Common myeloid progenitor, CD34-positive (primary cell): ENCODE results near the gene CCL25.

ENCODE experiments used
- CTCF ChIA-PET: fragments of 350-600 bp; sonication (Branson Sonifier 250); formaldehyde crosslinking; loops from one replicate; lab custom pipeline; 2021; ENCODE audit warnings: antibody characterized with exemption; lab: Charles Lee
- POLR2A ChIA-PET: fragments of 350-600 bp; sonication (Branson Sonifier 250); formaldehyde crosslinking; loops from one replicate; lab custom pipeline; 2021; ENCODE audit warnings: antibody characterized with exemption; lab: Charles Lee
- DNase-seq, 3 donors: peaks; one replicate each; pipeline versions ENCODE4 v3.0.0 to v3.0.0-alpha.2; 2013
- H3K27ac ChIP-seq, 2 experiments: 1 replicate in 1 of 2; 2 replicates in 1 of 2; pipeline ENCODE4 v1.7.0; 2013; ENCODE audit warnings: inconsistent platforms in 2 of 2, low read length in 2 of 2, mild to moderate bottlenecking in 2 of 2, low read depth in 1 of 2, moderate library complexity in 1 of 2; ENCODE audit not compliant: severe bottlenecking in 2 of 2, insufficient read depth in 1 of 2, poor library complexity in 1 of 2
- H3K27me3 ChIP-seq, 5 experiments: replicated peaks in 2 of 5; 1 replicate in 3 of 5; 2 replicates in 2 of 5; pipeline versions ENCODE4 v1.6.1 to v1.7.0; 2013; ENCODE audit warnings: low read length in 4 of 5, mild to moderate bottlenecking in 2 of 5, moderate library complexity in 2 of 5, inconsistent platforms in 1 of 5; ENCODE audit not compliant: insufficient read depth in 5 of 5, control insufficient read depth in 4 of 5
- H3K36me3 ChIP-seq, 4 experiments: 1 replicate in 2 of 4; 2 replicates in 2 of 4; pipeline versions ENCODE4 v1.6.1 to v1.7.0; 2013; ENCODE audit warnings: low read length in 3 of 4, control low read depth in 1 of 4, mild to moderate bottlenecking in 1 of 4; ENCODE audit not compliant: control insufficient read depth in 4 of 4, insufficient read depth in 4 of 4
- H3K4me1 ChIP-seq, 4 experiments: 1 replicate in 3 of 4; 2 replicates in 1 of 4; pipeline versions ENCODE4 v1.6.1 to v1.7.1; 2013; ENCODE audit warnings: low read length in 3 of 4, mild to moderate bottlenecking in 3 of 4, control low read depth in 1 of 4, inconsistent platforms in 1 of 4, moderate library complexity in 1 of 4; ENCODE audit not compliant: control insufficient read depth in 4 of 4, insufficient read depth in 4 of 4; ENCODE audit errors: control extremely low read depth in 1 of 4
- H3K4me3 ChIP-seq, 7 experiments: 1 replicate in 4 of 7; 2 replicates in 3 of 7; pipeline versions ENCODE4 v1.5.1 to v1.7.0; 2013; ENCODE audit warnings: mild to moderate bottlenecking in 7 of 7, low read length in 6 of 7, moderate library complexity in 6 of 7, inconsistent platforms in 2 of 7, low read depth in 2 of 7, control low read depth in 1 of 7; ENCODE audit not compliant: insufficient read depth in 4 of 7, control insufficient read depth in 1 of 7; ENCODE audit errors: extremely low read depth in 1 of 7
- H3K9me3 ChIP-seq, 5 experiments: 1 replicate in 4 of 5; 2 replicates in 1 of 5; pipeline versions ENCODE4 v1.6.1 to v1.7.1; 2013; ENCODE audit warnings: low read length in 4 of 5, mild to moderate bottlenecking in 2 of 5, inconsistent platforms in 1 of 5, low read depth in 1 of 5, moderate library complexity in 1 of 5; ENCODE audit not compliant: control insufficient read depth in 4 of 5, insufficient read depth in 2 of 5; ENCODE audit errors: control extremely low read depth in 1 of 5
- WGBS: methylation state at CpG from one replicate; pipeline ENCODE4 v1.1.5; 2013; ENCODE audit not compliant: insufficient coverage; 5-methylcytosine and 5-hydroxymethylcytosine counted together

CCL25 gene

DNA sequence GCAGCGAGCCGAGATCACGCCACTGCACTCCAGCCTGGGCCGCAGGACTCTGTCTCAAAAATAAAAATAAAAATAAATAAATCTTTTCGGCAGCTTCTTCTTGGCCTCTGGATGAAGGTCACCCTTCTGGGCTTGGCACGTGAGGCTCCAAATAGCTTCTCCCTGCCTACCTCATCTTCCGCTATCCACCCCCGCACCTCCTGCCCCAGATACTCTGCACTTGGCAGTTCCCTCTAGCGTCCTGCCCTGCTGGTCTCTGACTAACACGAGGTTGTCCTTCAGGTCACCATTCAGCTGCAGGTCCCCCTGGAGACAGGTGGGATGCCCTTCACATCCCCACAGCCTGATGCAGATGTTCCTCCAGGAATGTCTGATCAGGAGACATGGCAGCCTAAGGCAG, 8.5 kb upstream of the CCL25 start:
- ChIA-PET CTCF (no interaction called here), POLR2A (no interaction called here)
- no peak overlapping the region for H3K27ac ChIP-seq
- no peak for DNase-seq
- H3K4me3 ChIP-seq, result no peak overlapping the region
- H3K36me3 ChIP-seq, result no peaks in the 10 kb centered on the region
- no peaks in the 10 kb centered on the region for H3K9me3 ChIP-seq
- 86% methylated on average over 8 of the region's 10 CpGs for WGBS
- H3K27me3 ChIP-seq, result no peaks in the 10 kb centered on the region
- peaks cover 0 to 6% (median 5%) of the 10 kb centered on the region in 4 experiments for H3K4me1 ChIP-seq

DNA sequence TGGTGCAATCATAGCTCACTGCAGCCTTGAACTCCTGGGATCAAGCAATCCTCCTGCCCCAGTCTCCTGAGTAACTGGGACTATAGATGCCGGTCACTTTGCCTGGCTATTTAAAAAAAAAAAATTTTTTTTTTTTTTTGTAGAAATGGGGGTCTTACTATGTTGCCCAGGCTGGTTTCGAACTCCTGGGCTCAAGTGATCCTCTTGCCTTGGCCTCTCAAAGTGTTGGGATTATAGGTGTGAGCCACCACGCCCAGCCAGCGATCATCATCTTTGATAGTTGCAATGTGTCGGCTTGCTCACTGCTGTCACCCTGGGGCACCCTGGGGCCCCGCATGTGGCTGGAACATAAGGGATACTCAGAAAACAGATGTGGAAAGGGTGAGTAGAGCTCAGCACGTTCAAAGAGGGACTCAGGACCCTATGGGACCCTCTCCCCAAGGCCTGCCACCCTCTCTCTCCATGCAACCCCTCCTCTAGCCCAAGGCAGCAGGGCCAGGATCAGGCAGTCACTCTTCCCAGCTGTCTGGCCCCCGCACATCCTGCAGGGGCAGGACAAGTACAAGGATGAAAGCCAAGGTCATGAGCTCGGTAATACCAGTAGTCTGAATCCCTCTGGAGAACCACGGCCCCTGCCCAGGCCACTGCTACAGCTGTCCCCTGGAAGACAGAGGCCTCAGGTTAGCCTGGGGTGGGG, 6.5 kb upstream of the CCL25 start:
- CTCF ChIA-PET, result interaction anchor here (0.6 to 1.7 kb wide), 4 partner anchors 9 to 759 kb away, joined by 3 to 6 read pairs (median 4); no protein-coding TSS in a partner anchor
- POLR2A ChIA-PET, result interaction anchor here (0.7 to 1.2 kb wide), 2 partner anchors 10 to 30 kb away, joined by 3 to 5 read pairs; no protein-coding TSS in a partner anchor

DNA sequence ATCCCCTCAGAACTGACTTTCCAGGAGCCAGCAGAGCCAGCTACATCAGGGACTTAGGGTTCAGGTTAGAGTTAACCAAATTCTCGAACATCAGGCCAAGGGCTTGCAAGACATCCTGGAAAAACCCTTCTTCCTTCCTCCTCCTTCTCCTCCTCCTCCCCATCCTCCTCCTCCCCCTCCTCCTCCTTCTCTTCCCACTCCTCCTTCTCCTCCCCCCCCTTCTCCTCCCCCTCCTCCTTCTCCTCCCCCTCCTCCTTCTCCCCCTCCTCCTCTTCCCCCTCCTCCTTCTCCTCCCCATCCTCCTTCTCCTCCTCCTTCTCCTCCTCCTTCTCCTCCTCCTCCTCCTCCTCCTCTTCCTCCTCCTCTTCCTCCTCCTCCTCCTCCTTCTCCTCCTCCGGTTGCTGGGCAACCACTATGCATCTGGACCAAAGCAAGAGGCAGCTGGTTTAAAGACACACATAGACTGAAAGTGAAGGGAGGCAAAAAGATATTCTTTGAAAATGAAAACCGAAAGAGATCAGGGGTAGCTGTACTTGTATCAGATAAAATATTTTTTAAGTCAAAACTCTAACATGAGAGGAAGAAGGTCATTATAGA, 5.9 kb upstream of the CCL25 start:
- ChIA-PET POLR2A (interaction anchor here (0.7 to 1.2 kb wide), 2 partner anchors 10 to 31 kb away, joined by 3 to 5 read pairs; no protein-coding TSS in a partner anchor), CTCF (interaction anchor here (1.0 to 1.7 kb wide), 2 partner anchors 9 to 10 kb away, joined by 3 to 6 read pairs; no protein-coding TSS in a partner anchor)
- no peaks in the 10 kb centered on the region for H3K36me3 ChIP-seq

More for the DNA sequence above, 6.5 kb upstream of the CCL25 start:
- H3K27ac ChIP-seq, result no peak overlapping the region
- peaks cover 0 to 17% (median 15%) of the 10 kb centered on the region in 4 experiments for H3K4me1 ChIP-seq
- 93% methylated on average over 6 of the region's 10 CpGs for WGBS
- H3K4me3 ChIP-seq, result no peak overlapping the region
- H3K27me3 ChIP-seq, result no peaks in the 10 kb centered on the region
- H3K36me3 ChIP-seq, result no peaks in the 10 kb centered on the region
- no peaks in the 10 kb centered on the region for H3K9me3 ChIP-seq
- DNase-seq, result no peak

DNA sequence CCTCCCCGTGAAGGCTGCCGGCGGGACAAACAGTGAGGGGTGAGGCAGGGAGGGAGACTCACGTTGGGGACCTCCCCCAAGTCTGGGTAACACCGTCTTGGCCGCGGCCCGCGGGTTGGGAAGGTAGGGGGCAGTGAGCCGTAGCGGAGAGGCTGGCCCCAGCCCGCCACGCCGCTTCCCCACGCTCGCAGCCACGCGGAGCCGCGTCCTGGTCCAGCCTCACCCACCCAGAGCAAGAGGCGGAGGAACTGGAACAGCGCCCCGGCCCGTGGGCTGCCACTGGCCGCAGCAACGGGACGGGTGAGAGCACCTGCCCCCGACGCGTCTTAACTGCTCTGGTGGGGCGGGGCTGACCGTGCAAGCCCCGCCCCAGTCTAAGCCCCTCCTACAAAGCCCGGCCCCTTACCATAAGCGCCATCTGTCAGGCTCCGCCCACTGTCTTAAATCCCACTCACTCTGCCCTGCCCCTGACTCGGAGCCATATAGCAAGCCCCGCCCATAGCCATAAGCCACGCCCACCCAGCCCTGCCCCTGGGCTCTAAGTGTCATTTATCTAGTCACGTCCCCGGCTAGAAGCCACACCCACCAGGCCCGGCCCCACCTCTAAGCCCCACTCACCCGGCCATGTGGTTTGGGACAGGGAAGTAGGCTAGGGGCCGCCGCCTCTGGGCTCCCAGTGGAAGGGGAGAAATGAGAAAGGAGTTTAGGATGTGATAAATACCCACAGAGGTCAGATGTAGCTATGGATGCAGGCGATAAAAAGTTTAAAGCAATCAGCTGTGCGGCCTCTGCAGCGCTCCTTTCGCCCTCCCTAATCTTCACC, 2.1 kb upstream of the CCL25 start:
- ChIA-PET CTCF (no interaction called here), POLR2A (interaction anchor here (1.0 kb wide), 1 partner anchor 14 kb away, joined by 3 read pairs; no protein-coding TSS in a partner anchor)
- peaks cover 0 to 27% (median 25%) of the 10 kb centered on the region in 4 experiments for H3K4me1 ChIP-seq
- no peaks in the 10 kb centered on the region for H3K27me3 ChIP-seq
- WGBS, result 0% methylated on average over 30 of the region's 49 CpGs
- peak overlapping the region in 1 of 2 experiments; percentile 43 for H3K27ac ChIP-seq
- H3K36me3 ChIP-seq, result no peaks in the 10 kb centered on the region
- peak overlapping the region; percentile 27 to 75 (median 64) for H3K4me3 ChIP-seq
- DNase-seq, result peak; percentile 98 to 99 (median 98)
- no peaks in the 10 kb centered on the region for H3K9me3 ChIP-seq

More for the DNA sequence above, 5.9 kb upstream of the CCL25 start:
- WGBS, result no CpG with 5 or more reads among the region's 3 CpGs
- Histone ChIP-seq H3K4me3 (no peak overlapping the region), H3K9me3 (no peaks in the 10 kb centered on the region), H3K4me1 (peaks cover 0 to 16% (median 15%) of the 10 kb centered on the region in 4 experiments), H3K27me3 (no peaks in the 10 kb centered on the region), H3K27ac (no peak overlapping the region)
- DNase-seq, result no peak

DNA sequence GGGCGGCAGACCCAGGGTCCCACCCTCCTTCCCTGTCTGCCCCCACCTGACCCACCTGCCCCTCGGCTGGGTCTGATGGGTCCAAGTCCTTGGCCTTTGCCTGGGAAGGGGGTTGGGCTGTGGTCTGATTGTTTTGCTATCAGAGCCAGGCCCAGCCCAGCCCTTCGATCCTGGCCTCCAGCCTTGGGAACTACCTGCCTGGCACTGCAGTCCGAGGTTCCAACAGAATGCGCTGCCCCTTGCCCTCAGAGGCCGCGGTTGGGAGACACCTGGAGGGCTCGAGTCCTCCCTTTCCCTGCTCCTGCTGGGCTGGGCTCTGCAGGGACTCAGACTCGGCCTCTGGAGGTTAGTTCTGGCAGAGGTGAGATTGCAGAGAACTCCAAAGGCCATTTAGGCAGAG, 1.6 kb downstream of the CCL25 start:
- no peak for DNase-seq
- Histone ChIP-seq H3K4me1 (peaks cover 0 to 27% (median 25%) of the 10 kb centered on the region in 4 experiments), H3K9me3 (no peaks in the 10 kb centered on the region), H3K27me3 (no peaks in the 10 kb centered on the region), H3K36me3 (no peaks in the 10 kb centered on the region), H3K27ac (no peak overlapping the region), H3K4me3 (no peak overlapping the region)
- ChIA-PET POLR2A (interaction anchor here (0.7 kb wide), 1 partner anchor 373 kb away, joined by 3 read pairs; no protein-coding TSS in a partner anchor), CTCF (no interaction called here)
- WGBS, result 92% methylated on average over 6 of the region's 9 CpGs

DNA sequence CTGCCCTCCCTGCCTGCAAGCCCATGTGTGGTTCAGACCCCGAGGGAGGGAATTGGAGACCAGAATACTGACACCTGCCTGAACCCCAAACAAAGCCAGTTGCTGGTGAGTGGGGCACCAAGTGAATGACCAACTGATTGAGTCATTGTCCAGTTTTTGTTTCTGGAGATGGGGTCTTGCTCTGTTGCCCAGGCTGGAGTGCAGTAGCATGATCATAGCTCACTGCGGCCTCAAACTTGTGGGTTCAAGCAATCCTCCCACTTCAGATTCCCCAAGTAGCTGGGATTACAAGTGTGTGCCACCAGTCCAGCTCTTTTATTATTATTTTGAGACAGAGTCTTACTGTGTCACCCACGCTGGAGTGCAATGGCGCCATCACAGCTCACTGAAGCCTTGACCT, 4.0 kb downstream of the CCL25 start:
- WGBS, result 100% methylated on average over 3 of the region's 4 CpGs
- Histone ChIP-seq H3K27ac (no peak overlapping the region), H3K4me3 (no peak overlapping the region), H3K36me3 (no peaks in the 10 kb centered on the region), H3K4me1 (peaks cover 0 to 13% (median 12%) of the 10 kb centered on the region in 4 experiments), H3K9me3 (no peaks in the 10 kb centered on the region), H3K27me3 (no peaks in the 10 kb centered on the region)
- ChIA-PET POLR2A (no interaction called here), CTCF (interaction anchor here (1.6 kb wide), 1 partner anchor 10 kb away, joined by 6 read pairs; no protein-coding TSS in a partner anchor)
- no peak for DNase-seq
